SU-DHL-6 (cell line): ENCODE results near the gene VPS37C.

ENCODE experiments used
- H2AFZ ChIP-seq: fragments of 200-600 bp; sonication (generic); 2 replicates; pipeline ENCODE4 v1.6.1; 2014; ENCODE audit warnings: low read depth, mild to moderate bottlenecking, moderate library complexity, mixed read lengths, antibody characterized with exemption, low read length; ENCODE audit not compliant: severe bottlenecking
- H3F3A ChIP-seq: fragments of 200-600 bp; shearing (Covaris generic); 2 replicates; pipeline ENCODE4 v1.6.0; 2016; ENCODE audit warnings: antibody characterized with exemption, mild to moderate bottlenecking; ENCODE audit not compliant: insufficient read depth
- H3K27ac ChIP-seq: fragments of 200-600 bp; sonication (generic); 2 replicates; pipeline ENCODE4 v1.5.1; 2016; ENCODE audit warnings: low read depth, mild to moderate bottlenecking, low read length, moderate library complexity, mixed read lengths
- H3K27me3 ChIP-seq: fragments of 200-600 bp; sonication (generic), shearing (Covaris generic); 2 replicates; pipeline ENCODE4 v1.6.0; 2014; ENCODE audit warnings: mild to moderate bottlenecking, low read length
- H3K36me3 ChIP-seq: fragments of 200-600 bp; sonication (generic); 2 replicates; pipeline ENCODE4 v1.6.1; 2014; ENCODE audit warnings: mild to moderate bottlenecking, low read length, mixed read lengths
- H3K4me2 ChIP-seq: fragments of 300-600, 200-600 bp; shearing (Covaris generic), sonication (generic); 2 replicates; pipeline ENCODE4 v1.6.0; 2014; ENCODE audit warnings: low read length, low read depth, mild to moderate bottlenecking; ENCODE audit not compliant: poor library complexity, severe bottlenecking
- H3K4me3 ChIP-seq: fragments of 200-600 bp; sonication (generic); 2 replicates; pipeline ENCODE4 v1.5.1; 2014; ENCODE audit warnings: antibody characterized with exemption, low read length, mild to moderate bottlenecking, mixed read lengths; ENCODE audit not compliant: insufficient read depth, poor library complexity, severe bottlenecking
- H3K79me2 ChIP-seq: fragments of 200-600 bp; sonication (generic); 2 replicates; pipeline ENCODE4 v1.6.1; 2014; ENCODE audit warnings: mild to moderate bottlenecking, low read length, moderate library complexity; ENCODE audit not compliant: insufficient read depth
- H3K9ac ChIP-seq: fragments of 200-600 bp; sonication (generic); 2 replicates; pipeline ENCODE4 v1.7.0; 2014; ENCODE audit warnings: mild to moderate bottlenecking, low read length
- H3K9me2 ChIP-seq: fragments of 200-600 bp; sonication (generic); replicated peaks from 2 replicates; pipeline ENCODE4 v1.6.1; 2014; ENCODE audit warnings: low read length; ENCODE audit not compliant: insufficient read depth
- H3K9me3 ChIP-seq: fragments of 200-600 bp; sonication (generic); 2 replicates; pipeline ENCODE4 v1.6.1; 2014; ENCODE audit warnings: low read length, mixed read lengths; ENCODE audit not compliant: insufficient read depth
- H4K20me1 ChIP-seq: fragments of 200-600 bp; sonication (generic); 2 replicates; pipeline ENCODE4 v1.6.1; 2014; ENCODE audit warnings: low read depth, mild to moderate bottlenecking, antibody characterized with exemption, low read length, moderate library complexity, mixed read lengths
- CTCF ChIP-seq: fragments of 200-600 bp; sonication (generic); IDR thresholded peaks from one replicate; pipeline ENCODE4 v1.5.1; 2017; ENCODE audit warnings: antibody characterized with exemption, mild to moderate bottlenecking, low read length, moderate library complexity; ENCODE audit not compliant: insufficient read depth, poor library complexity, severe bottlenecking
- EZH2phosphoT487 ChIP-seq: fragments of 200-600 bp; sonication (generic), shearing (Covaris generic); conservative IDR thresholded peaks from 2 replicates; pipeline ENCODE4 v1.6.1; 2018; ENCODE audit warnings: mild to moderate bottlenecking, antibody characterized with exemption, low read length, moderate library complexity, mixed read lengths

The VPS37C gene

GRCh38 chr11:61147271-61147670 is 14.0 kb downstream of the VPS37C start:
- Histone ChIP-seq H4K20me1 (no peaks in the 10 kb centered on the region), H3K79me2 (no peaks in the 10 kb centered on the region), H2AFZ (no peak overlapping the region), H3K27me3 (no peaks in the 10 kb centered on the region), H3K27ac (no peak overlapping the region), H3K4me3 (no peak overlapping the region), H3K9me3 (no peaks in the 10 kb centered on the region), H3F3A (no peaks in the 10 kb centered on the region), H3K9me2 (no peaks in the 10 kb centered on the region), H3K36me3 (no peaks in the 10 kb centered on the region), H3K9ac (no peak overlapping the region), H3K4me2 (no peak overlapping the region)
- TF ChIP-seq CTCF (no peak), EZH2phosphoT487 (no peak)

- Histone ChIP-seq H3K9me2 (no peaks in the 10 kb centered on the region), H3K79me2 (no peaks in the 10 kb centered on the region), H3K27ac (no peak overlapping the region), H3K4me2 (no peak overlapping the region), H3K4me3 (no peak overlapping the region), H3K9me3 (no peaks in the 10 kb centered on the region), H4K20me1 (no peaks in the 10 kb centered on the region), H3F3A (no peaks in the 10 kb centered on the region), H2AFZ (no peak overlapping the region), H3K9ac (no peak overlapping the region), H3K36me3 (no peaks in the 10 kb centered on the region), H3K27me3 (no peaks in the 10 kb centered on the region)
- TF ChIP-seq EZH2phosphoT487 (no peak), CTCF (no peak)
Observed at GRCh38 chr11:61146416-61146815, 14.8 kb downstream of the VPS37C start.

DNA sequence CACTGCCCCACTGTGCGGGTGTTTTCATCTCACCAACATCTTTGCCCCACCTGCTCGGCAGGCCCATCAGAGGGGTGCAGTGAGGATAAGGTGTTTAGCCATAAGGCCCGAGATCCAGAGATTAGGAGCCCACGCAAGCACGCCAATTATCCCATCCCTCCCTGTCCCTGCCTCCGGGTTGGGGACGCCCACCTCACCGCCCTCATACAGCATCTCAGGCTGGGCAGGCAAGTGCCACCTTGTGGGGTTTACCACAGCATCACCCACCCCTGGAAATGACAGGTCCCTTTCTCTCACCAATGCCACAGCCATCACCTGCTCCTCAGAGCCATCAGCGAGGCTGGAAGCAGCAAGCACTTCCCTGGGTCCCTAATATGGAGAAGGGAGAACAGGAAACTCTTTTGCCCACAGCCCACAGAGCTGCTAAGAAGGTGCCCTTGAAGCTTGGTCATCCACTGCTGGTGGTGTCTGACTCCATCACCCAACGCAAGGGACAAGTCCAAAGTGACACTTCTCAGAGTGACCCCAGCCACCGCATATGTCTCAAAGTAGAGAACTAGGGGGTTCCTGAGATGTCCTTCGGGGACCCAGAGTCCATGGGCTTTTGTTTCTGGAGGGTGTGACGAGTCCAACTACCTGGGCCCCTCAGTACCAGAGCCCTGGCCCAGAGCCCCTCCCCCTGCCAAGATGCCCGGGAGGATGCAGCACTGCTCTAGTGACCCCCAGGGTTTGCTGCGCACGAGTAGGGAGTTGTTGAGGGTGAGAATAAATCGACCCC is 15.8 kb downstream of the VPS37C start:
- H3K27ac ChIP-seq = no peak overlapping the region
- H3K4me3 ChIP-seq = no peak overlapping the region
- H3K36me3 ChIP-seq = no peaks in the 10 kb centered on the region
- H3K9me2 ChIP-seq = no peaks in the 10 kb centered on the region
- no peaks in the 10 kb centered on the region for H3K79me2 ChIP-seq
- no peak overlapping the region for H2AFZ ChIP-seq
- no peaks in the 10 kb centered on the region for H4K20me1 ChIP-seq
- H3K27me3 ChIP-seq = no peaks in the 10 kb centered on the region
- TF ChIP-seq EZH2phosphoT487 (no peak), CTCF (no peak)
- H3K9ac ChIP-seq = no peak overlapping the region
- H3K9me3 ChIP-seq = no peaks in the 10 kb centered on the region
- H3F3A ChIP-seq = no peaks in the 10 kb centered on the region
- H3K4me2 ChIP-seq = no peak overlapping the region
